H9 (cell line): ENCODE results near the gene F2. TPM values are rescaled to one million over a fixed set of nuclear protein-coding genes. Genes with fewer than 3 reads are reported as not detected.

Source experiments
- DNase-seq: peaks from one replicate; pipeline ENCODE4 v3.0.0-alpha.2; 2017
- H2AFZ ChIP-seq: one replicate; pipeline ENCODE4 v1.6.1; 2013; ENCODE audit warnings: mild to moderate bottlenecking, low read length, control low read depth, moderate library complexity
- H2AK5ac ChIP-seq: 2 replicates; pipeline ENCODE4 v1.6.1; 2013; ENCODE audit warnings: low read length, control low read depth, mixed read lengths; ENCODE audit not compliant: insufficient read length
- H2BK120ac ChIP-seq: one replicate; pipeline ENCODE4 v1.6.1; 2013; ENCODE audit warnings: low read depth, mild to moderate bottlenecking, low read length, control low read depth, inconsistent platforms; ENCODE audit not compliant: poor library complexity, severe bottlenecking
- H2BK12ac ChIP-seq: 2 replicates; pipeline ENCODE4 v1.6.1; 2013; ENCODE audit warnings: low read length, control low read depth, mixed read lengths, low read depth; ENCODE audit not compliant: insufficient read length
- H2BK15ac ChIP-seq: 2 replicates; pipeline ENCODE4 v1.6.1; 2013; ENCODE audit warnings: low read depth, low read length, control low read depth
- H2BK20ac ChIP-seq: one replicate; pipeline ENCODE4 v1.6.1; 2013; ENCODE audit warnings: low read depth, mild to moderate bottlenecking, low read length, control low read depth, inconsistent platforms; ENCODE audit not compliant: poor library complexity, severe bottlenecking
- H2BK5ac ChIP-seq: 2 replicates; pipeline ENCODE4 v1.6.1; 2013; ENCODE audit warnings: low read length, control low read depth, mixed read lengths; ENCODE audit not compliant: insufficient read length
- H3K14ac ChIP-seq: 2 replicates; pipeline ENCODE4 v1.6.1; 2013; ENCODE audit warnings: low read length, control low read depth; ENCODE audit not compliant: insufficient read depth
- H3K18ac ChIP-seq: 2 replicates; pipeline ENCODE4 v1.6.1; 2013; ENCODE audit warnings: low read depth, mild to moderate bottlenecking, mixed read lengths, low read length, control low read depth; ENCODE audit not compliant: insufficient read length
- H3K23ac ChIP-seq: 2 replicates; pipeline ENCODE4 v1.6.1; 2013; ENCODE audit warnings: low read length, control low read depth, mixed read lengths, low read depth; ENCODE audit not compliant: insufficient read length
- H3K23me2 ChIP-seq: 2 replicates; pipeline ENCODE4 v1.6.1; 2013; ENCODE audit warnings: low read depth, mild to moderate bottlenecking, mixed read lengths, low read length, control low read depth; ENCODE audit not compliant: insufficient read length, poor library complexity, severe bottlenecking
- H3K27ac ChIP-seq: 2 replicates; pipeline ENCODE4 v1.5.1; 2013; ENCODE audit warnings: low read length, control low read depth, mixed read lengths, low read depth; ENCODE audit not compliant: insufficient read length
- H3K27me3 ChIP-seq: 2 replicates; pipeline ENCODE4 v1.6.1; 2013; ENCODE audit warnings: low read length, control low read depth, inconsistent platforms; ENCODE audit not compliant: insufficient read depth
- H3K4ac ChIP-seq: 2 replicates; pipeline ENCODE4 v1.6.1; 2013; ENCODE audit warnings: low read depth, mild to moderate bottlenecking, control low read depth, inconsistent platforms, low read length, moderate library complexity
- H3K4me1 ChIP-seq: 2 replicates; pipeline ENCODE4 v1.6.1; 2013; ENCODE audit warnings: low read length, control low read depth, inconsistent platforms; ENCODE audit not compliant: insufficient read depth
- H3K4me2 ChIP-seq: 2 replicates; pipeline ENCODE4 v1.6.1; 2013; ENCODE audit warnings: low read length, control low read depth, mixed read lengths; ENCODE audit not compliant: insufficient read length, insufficient read depth
- H3K56ac ChIP-seq: 2 replicates; pipeline ENCODE4 v1.6.1; 2013; ENCODE audit warnings: low read depth, mild to moderate bottlenecking, mixed read lengths, low read length, control low read depth; ENCODE audit not compliant: insufficient read length
- H3K79me1 ChIP-seq: 2 replicates; pipeline ENCODE4 v1.6.1; 2013; ENCODE audit warnings: low read depth, mild to moderate bottlenecking, moderate library complexity, low read length, control low read depth, inconsistent platforms; ENCODE audit not compliant: insufficient read depth, poor library complexity, severe bottlenecking
- H3K79me2 ChIP-seq: 2 replicates; pipeline ENCODE4 v1.6.1; 2013; ENCODE audit warnings: low read length, control low read depth, inconsistent platforms; ENCODE audit not compliant: insufficient read depth
- H3K9ac ChIP-seq: 2 replicates; pipeline ENCODE4 v1.6.1; 2013; ENCODE audit warnings: low read length, control low read depth, mixed read lengths; ENCODE audit not compliant: insufficient read length; ENCODE audit errors: extremely low read depth
- H3K9me3 ChIP-seq: one replicate; pipeline ENCODE4 v1.6.1; 2013; ENCODE audit warnings: low read depth, low read length, inconsistent platforms; ENCODE audit not compliant: control insufficient read depth
- H3T11ph ChIP-seq: one replicate; pipeline ENCODE4 v1.6.1; 2013; ENCODE audit warnings: mild to moderate bottlenecking, low read length, control low read depth, inconsistent platforms
- H4K20me1 ChIP-seq: one replicate; pipeline ENCODE4 v1.6.1; 2013; ENCODE audit not compliant: control insufficient read depth, insufficient read length, insufficient read depth
- H4K5ac ChIP-seq: 2 replicates; pipeline ENCODE4 v1.6.1; 2013; ENCODE audit warnings: low read depth, mild to moderate bottlenecking, mixed read lengths, low read length, control low read depth; ENCODE audit not compliant: insufficient read length
- H4K8ac ChIP-seq: replicated peaks from 2 replicates; pipeline ENCODE4 v1.6.1; 2013; ENCODE audit warnings: low read length, control low read depth, mixed read lengths, low read depth; ENCODE audit not compliant: insufficient read length
- H4K91ac ChIP-seq: 2 replicates; pipeline ENCODE4 v1.6.1; 2013; ENCODE audit warnings: low read depth, mild to moderate bottlenecking, moderate library complexity, mixed read lengths, low read length, control low read depth; ENCODE audit not compliant: insufficient read length
- H3K27ac Mint-ChIP-seq, 3 experiments: 2 replicates in 2 of 3; 3 replicates in 1 of 3; pipeline ENCODE4 v1.8.0; 2020 to 2021; ENCODE audit warnings: mixed read lengths in 3 of 3, mild to moderate bottlenecking in 1 of 3, moderate library complexity in 1 of 3
- H3K27me3 Mint-ChIP-seq: 2 replicates; pipeline ENCODE4 v1.8.0; 2021; ENCODE audit warnings: low read depth, mild to moderate bottlenecking, moderate library complexity, mixed read lengths
- H3K36me3 Mint-ChIP-seq, 3 experiments: 2 replicates in 2 of 3; 3 replicates in 1 of 3; pipeline ENCODE4 v1.8.0; 2020 to 2021; ENCODE audit warnings: low read depth in 3 of 3, mixed read lengths in 3 of 3; ENCODE audit not compliant: insufficient read depth in 1 of 3
- H3K4me1 Mint-ChIP-seq, 2 experiments: 2 replicates each; pipeline ENCODE4 v1.8.0; 2020; ENCODE audit warnings: mixed read lengths in 2 of 2
- H3K4me3 Mint-ChIP-seq, 2 experiments: 2 replicates in 1 of 2; 3 replicates in 1 of 2; pipeline ENCODE4 v1.8.0; 2020 to 2021; ENCODE audit warnings: mild to moderate bottlenecking in 2 of 2, mixed read lengths in 2 of 2, moderate library complexity in 1 of 2
- H3K9me3 Mint-ChIP-seq, 2 experiments: 2 replicates in 1 of 2; 3 replicates in 1 of 2; pipeline ENCODE4 v1.8.0; 2020; ENCODE audit warnings: mild to moderate bottlenecking in 2 of 2, mixed read lengths in 2 of 2, moderate library complexity in 1 of 2
- CTCF ChIP-seq: fragments of 200-600 bp; sonication (generic); conservative IDR thresholded peaks from 3 replicates; pipeline ENCODE4 v1.8.0; 2021; ENCODE audit warnings: antibody characterized with exemption, mild to moderate bottlenecking
- WGBS: extraction: QIAGEN DNeasy Blood & Tissue Kit; methylation state at CpG from one replicate; pipeline ENCODE4 v1.1.7; 2013; ENCODE audit warnings: missing lambda C conversion rate, low lambda C conversion rate, mixed read lengths; ENCODE audit not compliant: insufficient read length; ENCODE audit errors: extremely low coverage; 5-methylcytosine and 5-hydroxymethylcytosine counted together
- total RNA-seq: library from RNA; stranded (reverse); gene quantifications from 2 replicates; pipeline ENCODE4 v1.2.1, GENCODE V29; 2021

F2 gene
- total RNA-seq, 1 experiment from 2014 or later: not detected

GRCh38 chr11:46718155-46719019 lies 626 bp upstream of the F2 start:
- no peak for DNase-seq
- no peaks in the 10 kb centered on the region for H3K23me2 ChIP-seq
- no peaks in the 10 kb centered on the region for H3K9me3 ChIP-seq
- no peak overlapping the region for H3T11ph ChIP-seq
- no peak overlapping the region for H3K9ac ChIP-seq
- H3K4me1 ChIP-seq: no peaks in the 10 kb centered on the region
- no peaks in the 10 kb centered on the region for H4K20me1 ChIP-seq
- no peak overlapping the region for H4K5ac ChIP-seq
- H4K8ac ChIP-seq: no peak overlapping the region
- H3K79me1 ChIP-seq: no peaks in the 10 kb centered on the region
- H2AK5ac ChIP-seq: no peak overlapping the region
- no CpG with 5 or more reads among the region's 11 CpGs for WGBS
- TF ChIP-seq CTCF: no peak
- no peaks in the 10 kb centered on the region for H3K79me2 ChIP-seq
- peaks cover 0 to 3% of the 10 kb centered on the region in 2 experiments; a peak in 1 of 4 replicates for H3K4me1 Mint-ChIP-seq
- no peak overlapping the region for H3K27ac ChIP-seq
- H2AFZ ChIP-seq: no peak overlapping the region
- H2BK15ac ChIP-seq: no peak overlapping the region
- H2BK20ac ChIP-seq: no peak overlapping the region
- no peak overlapping the region for H3K4me3 Mint-ChIP-seq
- H2BK120ac ChIP-seq: no peak overlapping the region
- no peaks in the 10 kb centered on the region for H3K27me3 ChIP-seq
- H3K4me2 ChIP-seq: no peak overlapping the region
- H3K4ac ChIP-seq: no peak overlapping the region
- H4K91ac ChIP-seq: no peak overlapping the region
- H2BK12ac ChIP-seq: no peak overlapping the region
- no peak overlapping the region for H3K14ac ChIP-seq
- no peak overlapping the region for H2BK5ac ChIP-seq
- H3K36me3 Mint-ChIP-seq: no peaks in the 10 kb centered on the region
- no peak overlapping the region for H3K18ac ChIP-seq
- no peaks in the 10 kb centered on the region for H3K9me3 Mint-ChIP-seq
- H3K27ac Mint-ChIP-seq: no peak overlapping the region
- no peak overlapping the region for H3K56ac ChIP-seq
- no peak overlapping the region for H3K23ac ChIP-seq
- no peaks in the 10 kb centered on the region for H3K27me3 Mint-ChIP-seq
